ENCODE data around the gene FCRLB. TPM values are rescaled to one million over a fixed set of nuclear protein-coding genes. Genes with fewer than 3 reads are reported as not detected.

The FCRLB gene
- total RNA-seq, 1 experiment from 2014 or later: 1.3 TPM

DNA sequence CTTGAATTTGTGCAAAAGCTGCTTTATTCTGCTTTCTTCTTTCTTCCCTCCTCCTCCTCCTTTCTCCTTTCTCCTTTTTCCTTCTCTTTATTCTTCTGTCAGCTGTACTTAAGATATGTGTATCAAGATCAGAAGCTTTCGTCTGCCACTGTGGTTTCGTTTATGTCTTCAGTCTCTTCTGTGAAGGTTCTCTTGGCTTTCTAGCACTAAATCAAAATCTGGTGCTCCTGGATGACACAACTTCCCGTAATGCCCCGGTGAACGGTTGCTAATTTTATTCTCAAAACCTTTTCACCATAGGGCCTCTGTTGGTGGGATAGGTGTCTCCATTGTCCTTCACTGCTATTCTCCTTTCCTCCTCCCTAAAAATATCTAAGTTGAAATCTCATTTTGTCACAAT lies 49.8 kb downstream of the FCRLB start:
- POLR2A ChIA-PET: interaction anchor here (1.2 kb wide), 1 partner anchor 21 kb away, joined by 4 read pairs; the partner anchor contains the start of gene DUSP12
- H3K9me3 Mint-ChIP-seq (ENCODE audit: unreplicated experiment): no peaks in the 10 kb centered on the region

GRCh38 chr1:161771973-161772372 lies 50.6 kb downstream of the FCRLB start:
- POLR2A ChIA-PET: interaction anchor here (1.2 kb wide), 2 partner anchors 13 to 22 kb away, joined by 3 to 4 read pairs; partner anchors contain the start of gene DUSP12
- H3K27me3 Mint-ChIP-seq (ENCODE audit: insufficient read depth, unreplicated experiment): no peaks in the 10 kb centered on the region
- H3K9me3 Mint-ChIP-seq (ENCODE audit: unreplicated experiment): no peaks in the 10 kb centered on the region
- intact Hi-C loops (cut with micrococcal nuclease): no loop called here
- CTCF ChIA-PET: interaction anchor here (0.6 to 2.8 kb wide), 4 partner anchors 17 to 611 kb away, joined by 3 to 16 read pairs (median 3); no protein-coding TSS in a partner anchor
- DNase-seq (ENCODE audit: unreplicated experiment): no peak
- BruUV-seq (replicated peaks): no TSS peak
- peaks cover 5% of the 10 kb centered on the region for H3K36me3 Mint-ChIP-seq (ENCODE audit: insufficient read depth, unreplicated experiment)
- no peak overlapping the region for H3K4me3 Mint-ChIP-seq (ENCODE audit: unreplicated experiment)
- peaks cover 15% of the 10 kb centered on the region for H3K4me1 Mint-ChIP-seq (ENCODE audit: insufficient read depth, unreplicated experiment)
- TF ChIP-seq CTCF (IDR thresholded peaks at IDR 0.05; ENCODE audit: unreplicated experiment): no peak
- no peak overlapping the region for H3K27ac Mint-ChIP-seq (ENCODE audit: low read depth, unreplicated experiment)

More for the DNA sequence above, 49.8 kb downstream of the FCRLB start:
- no peak overlapping the region for H3K4me3 Mint-ChIP-seq (ENCODE audit: unreplicated experiment)
- H3K27me3 Mint-ChIP-seq (ENCODE audit: insufficient read depth, unreplicated experiment): no peaks in the 10 kb centered on the region
- intact Hi-C loops (cut with micrococcal nuclease): no loop called here
- no peak for TF ChIP-seq CTCF (IDR thresholded peaks at IDR 0.05; ENCODE audit: unreplicated experiment)
- H3K36me3 Mint-ChIP-seq (ENCODE audit: insufficient read depth, unreplicated experiment): peaks cover 9% of the 10 kb centered on the region
- CTCF ChIA-PET: interaction anchor here (0.6 to 2.8 kb wide), 4 partner anchors 18 to 612 kb away, joined by 3 to 16 read pairs (median 3); no protein-coding TSS in a partner anchor
- peaks cover 19% of the 10 kb centered on the region for H3K4me1 Mint-ChIP-seq (ENCODE audit: insufficient read depth, unreplicated experiment)
- DNase-seq (ENCODE audit: unreplicated experiment): no peak
- no TSS peak for BruUV-seq (replicated peaks)
- no peak overlapping the region for H3K27ac Mint-ChIP-seq (ENCODE audit: low read depth, unreplicated experiment)

- intact Hi-C loops (cut with micrococcal nuclease): no loop called here
- no peaks in the 10 kb centered on the region for H3K27me3 Mint-ChIP-seq (ENCODE audit: insufficient read depth, unreplicated experiment)
- POLR2A ChIA-PET: interaction anchor here (1.2 kb wide), 1 partner anchor 13 kb away, joined by 3 read pairs; no protein-coding TSS in a partner anchor
- peaks cover 5% of the 10 kb centered on the region for H3K36me3 Mint-ChIP-seq (ENCODE audit: insufficient read depth, unreplicated experiment)
- CTCF ChIA-PET: interaction anchor here (0.8 to 2.8 kb wide), 3 partner anchors 17 to 619 kb away, joined by 3 to 16 read pairs (median 3); no protein-coding TSS in a partner anchor
- BruUV-seq (replicated peaks): no TSS peak
- no peak for TF ChIP-seq CTCF (IDR thresholded peaks at IDR 0.05; ENCODE audit: unreplicated experiment)
- no peak overlapping the region for H3K27ac Mint-ChIP-seq (ENCODE audit: low read depth, unreplicated experiment)
- H3K4me1 Mint-ChIP-seq (ENCODE audit: insufficient read depth, unreplicated experiment): peaks cover 12% of the 10 kb centered on the region
- DNase-seq (ENCODE audit: unreplicated experiment): no peak
- H3K9me3 Mint-ChIP-seq (ENCODE audit: unreplicated experiment): no peaks in the 10 kb centered on the region
- no peak overlapping the region for H3K4me3 Mint-ChIP-seq (ENCODE audit: unreplicated experiment)
These were observed 51.1 kb downstream of the FCRLB start for GRCh38 chr1:161772397-161772796.

- intact Hi-C loops (cut with micrococcal nuclease): no loop called here
- Mint-ChIP-seq H3K9me3 (ENCODE audit: unreplicated experiment) (no peaks in the 10 kb centered on the region), H3K27me3 (ENCODE audit: insufficient read depth, unreplicated experiment) (no peaks in the 10 kb centered on the region), H3K4me3 (ENCODE audit: unreplicated experiment) (no peak overlapping the region), H3K4me1 (ENCODE audit: insufficient read depth, unreplicated experiment) (peaks cover 6% of the 10 kb centered on the region), H3K36me3 (ENCODE audit: insufficient read depth, unreplicated experiment) (no peaks in the 10 kb centered on the region), H3K27ac (ENCODE audit: low read depth, unreplicated experiment) (no peak overlapping the region)
- ChIA-PET POLR2A (no interaction called here), CTCF (interaction anchor here (0.6 kb wide), 1 partner anchor 726 kb away, joined by 4 read pairs; no protein-coding TSS in a partner anchor)
- TF ChIP-seq CTCF (IDR thresholded peaks at IDR 0.05; ENCODE audit: unreplicated experiment): no peak
- BruUV-seq (replicated peaks): no TSS peak
- no peak for DNase-seq (ENCODE audit: unreplicated experiment)
These were observed 52.4 kb downstream of the FCRLB start for GRCh38 chr1:161773791-161774190.

Measured in MCF 10A (cell line).